HG02759 (cell line): ENCODE measurements around the gene PKP1.

ENCODE experiments used
- ATAC-seq: cut with Tn5 transposase; IDR thresholded peaks from one replicate; pipeline ENCODE4 v1.9.1; 2021; ENCODE audit warnings: mild to moderate bottlenecking, moderate library complexity; ENCODE audit not compliant: unreplicated experiment

PKP1 gene

DNA sequence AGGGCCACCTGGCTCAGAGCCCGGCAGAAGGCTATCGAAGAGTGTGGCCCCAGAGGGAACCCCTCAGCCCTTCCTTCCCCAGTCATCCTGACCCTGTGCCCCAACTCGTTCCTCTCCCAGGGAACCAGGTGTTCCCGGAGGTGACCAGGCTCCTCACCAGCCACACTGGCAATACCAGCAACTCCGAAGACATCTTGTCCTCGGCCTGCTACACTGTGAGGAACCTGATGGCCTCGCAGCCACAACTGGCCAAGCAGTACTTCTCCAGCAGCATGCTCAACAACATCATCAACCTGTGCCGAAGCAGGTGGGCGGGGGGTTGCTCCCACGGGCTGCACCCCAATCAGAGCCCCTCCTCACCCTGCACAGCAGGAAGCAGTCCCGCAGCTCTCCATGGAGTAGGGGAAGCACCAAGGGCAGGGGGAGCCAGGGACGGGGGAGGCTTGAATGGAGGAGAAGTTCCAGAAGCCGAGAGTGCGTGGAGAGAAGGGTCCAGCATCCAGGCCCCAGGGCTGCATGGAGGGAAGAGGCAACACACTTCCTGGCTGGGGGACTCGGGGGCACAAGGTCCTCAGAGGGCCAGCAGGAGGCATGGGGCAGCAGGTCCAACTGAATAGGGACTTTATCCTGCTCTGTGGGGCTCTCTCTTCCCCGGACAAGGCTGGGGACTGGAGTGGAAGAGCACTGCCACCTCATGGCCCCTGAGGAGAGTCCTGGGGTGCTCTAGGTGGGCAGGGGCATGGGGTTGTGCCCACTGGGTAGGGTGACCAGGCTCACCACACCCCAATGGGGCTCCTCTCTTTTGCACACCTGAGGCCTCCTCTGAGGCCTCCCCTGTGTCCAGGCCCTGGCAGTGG lies 41.7 kb downstream of the PKP1 start:
- ATAC-seq, result no peak

DNA sequence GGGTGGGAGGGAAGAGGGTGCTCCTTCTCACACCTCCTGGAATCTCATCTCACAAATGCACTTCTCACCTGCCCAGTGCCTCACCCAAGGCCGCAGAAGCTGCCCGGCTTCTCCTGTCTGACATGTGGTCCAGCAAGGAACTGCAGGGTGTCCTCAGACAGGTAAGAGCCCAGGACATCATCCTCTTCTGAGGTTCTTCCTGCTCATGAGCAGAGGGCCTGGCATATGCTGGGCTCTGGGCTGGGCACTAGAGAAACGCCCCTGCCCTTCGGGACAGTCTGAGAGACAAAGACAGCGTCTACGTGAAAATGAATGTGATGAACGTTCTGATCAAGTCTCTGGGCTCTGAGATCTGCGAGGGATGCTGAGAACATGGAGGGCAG lies 42.4 kb downstream of the PKP1 start:
- no peak for ATAC-seq

DNA sequence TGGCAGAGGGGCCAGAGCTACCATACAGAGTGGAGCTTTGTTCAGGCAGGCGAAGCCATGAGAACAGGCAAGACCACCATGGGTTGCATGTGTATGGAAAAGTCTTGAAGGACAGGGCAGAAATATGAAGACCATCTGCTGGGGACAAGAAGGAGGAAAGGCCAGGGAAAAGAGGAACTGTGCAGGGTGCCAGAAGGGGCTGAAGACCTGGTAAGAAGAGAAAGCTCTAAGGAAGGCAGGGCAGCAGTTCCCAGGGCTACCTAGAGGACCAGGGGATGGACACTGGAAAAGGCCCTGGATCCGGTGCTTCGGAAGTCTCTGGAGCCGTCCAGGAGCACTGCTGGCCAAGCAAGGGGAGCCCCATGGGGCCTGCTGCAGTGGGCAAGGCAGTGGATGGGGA lies 43.4 kb downstream of the PKP1 start:
- no peak for ATAC-seq

DNA sequence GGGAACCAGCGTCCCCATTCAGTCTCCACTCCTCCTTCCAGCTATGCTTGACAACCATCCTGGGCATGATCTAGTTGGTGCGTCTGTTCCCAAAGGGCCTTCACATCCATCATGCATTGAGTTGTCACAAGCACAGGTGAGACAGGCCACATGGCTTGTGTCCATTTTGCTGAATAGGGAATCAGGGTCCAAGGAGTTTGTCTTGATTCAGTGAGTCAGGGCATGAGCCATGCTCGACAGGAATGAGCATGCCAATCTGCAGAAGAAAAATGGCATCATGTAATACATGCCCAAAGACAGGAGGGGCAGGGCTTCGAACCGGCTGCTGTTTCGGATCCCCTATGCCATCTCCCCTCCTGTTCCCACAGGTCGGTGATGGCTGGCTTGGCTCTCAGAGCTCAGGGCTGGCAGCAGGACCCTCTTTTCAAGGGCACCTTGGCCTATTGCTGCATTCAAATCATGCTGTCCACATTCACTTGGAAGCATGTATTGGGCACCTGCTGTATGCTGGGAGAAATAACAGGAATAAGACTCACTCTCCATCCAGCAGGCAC lies 44.5 kb downstream of the PKP1 start:
- ATAC-seq, result no peak

DNA sequence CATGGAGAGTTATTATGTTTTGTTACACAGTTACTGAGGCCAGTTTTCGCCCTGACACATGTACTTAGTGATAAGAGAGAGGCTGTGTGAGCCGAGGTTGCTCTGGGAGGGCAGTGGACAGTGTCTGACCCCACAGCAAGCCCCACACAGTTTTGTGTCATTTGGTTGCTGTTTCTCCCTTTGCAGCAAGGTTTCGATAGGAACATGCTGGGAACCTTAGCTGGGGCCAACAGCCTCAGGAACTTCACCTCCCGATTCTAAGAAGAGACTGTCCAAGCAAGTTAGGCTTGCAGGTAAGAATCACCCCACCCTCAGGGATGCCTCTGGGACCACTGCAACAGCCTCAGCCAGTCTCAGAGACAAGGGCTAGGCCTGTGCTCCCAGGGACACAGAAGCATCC lies 45.3 kb downstream of the PKP1 start:
- no peak for ATAC-seq

DNA sequence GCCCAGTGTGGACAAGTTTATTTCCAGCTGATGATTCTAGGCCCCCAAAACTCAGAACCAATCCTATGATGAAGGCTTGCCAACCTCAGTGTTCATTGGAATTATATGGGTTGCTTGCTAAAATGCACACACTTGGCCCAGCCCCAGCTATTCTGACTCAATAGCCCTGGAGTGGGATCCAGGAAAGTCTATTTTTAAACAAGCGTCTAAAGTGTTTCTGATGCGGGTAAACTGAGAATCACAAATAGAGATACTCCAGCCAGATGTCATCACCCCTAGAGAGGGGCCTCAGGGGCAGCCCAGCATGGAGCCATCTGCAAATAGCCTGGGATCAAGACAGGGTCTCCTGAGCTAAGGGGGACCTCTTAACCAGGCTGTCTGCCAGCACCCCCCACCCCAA lies 46.0 kb downstream of the PKP1 start:
- ATAC-seq, result no peak

DNA sequence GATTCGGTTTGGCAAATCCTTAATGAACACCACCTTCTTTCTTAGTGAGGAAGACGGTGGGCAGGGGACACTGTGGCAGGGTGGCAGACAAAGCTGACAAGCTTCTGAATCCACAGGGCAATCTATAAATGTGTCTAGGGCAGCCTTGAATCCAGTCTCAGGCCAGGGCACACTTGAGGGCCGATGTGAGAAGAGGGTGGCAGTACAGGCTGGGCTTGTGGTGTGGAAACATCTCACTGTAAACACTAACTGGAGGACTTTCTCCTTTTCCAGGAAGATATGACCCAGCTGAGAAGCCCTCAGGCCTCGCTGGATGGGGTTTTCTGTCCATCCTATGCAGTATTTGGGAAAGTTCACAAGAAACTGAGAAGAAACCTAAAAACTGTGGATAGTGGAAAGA lies 46.5 kb downstream of the PKP1 start:
- ATAC-seq, result no peak

DNA sequence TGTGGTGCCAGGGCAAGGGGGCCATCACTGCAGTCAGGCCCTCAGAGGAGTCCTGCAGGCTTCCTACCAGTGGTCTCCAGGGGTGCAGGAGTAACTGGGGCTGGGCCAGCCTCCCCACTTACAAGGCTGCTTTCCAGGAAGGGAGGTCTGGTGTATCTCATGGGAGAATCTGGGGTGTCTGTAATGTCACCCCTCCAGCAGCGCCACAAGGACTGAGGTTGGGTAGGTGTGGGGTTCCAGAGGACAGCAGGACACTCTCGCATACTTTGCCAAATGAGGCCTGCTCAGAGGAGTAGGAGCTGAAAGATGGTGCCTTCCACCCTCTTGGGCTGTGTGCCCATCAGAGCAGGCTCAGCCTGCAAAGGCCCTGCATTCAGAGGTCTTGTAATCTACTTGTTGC lies 47.2 kb downstream of the PKP1 start:
- ATAC-seq, result no peak

DNA sequence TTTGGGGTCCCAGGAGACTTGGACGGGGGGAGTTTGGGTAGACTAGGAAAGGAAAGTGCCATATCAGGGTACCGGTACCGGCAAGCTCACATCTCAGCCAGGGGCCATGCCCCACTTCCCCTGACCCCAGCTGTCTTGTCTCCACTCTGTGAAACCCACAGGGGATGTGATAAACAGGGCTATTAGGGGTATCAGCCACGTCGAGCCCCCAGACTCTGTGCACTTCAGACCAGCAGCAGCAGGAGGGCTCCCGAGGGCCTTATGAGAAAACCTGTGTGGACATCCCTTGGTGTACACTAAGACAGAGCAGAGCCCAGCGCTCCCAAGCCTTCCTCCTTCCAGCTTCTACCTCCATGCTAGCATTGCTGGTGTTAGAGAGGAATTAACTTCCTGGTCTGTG lies 47.9 kb downstream of the PKP1 start:
- no peak for ATAC-seq

DNA sequence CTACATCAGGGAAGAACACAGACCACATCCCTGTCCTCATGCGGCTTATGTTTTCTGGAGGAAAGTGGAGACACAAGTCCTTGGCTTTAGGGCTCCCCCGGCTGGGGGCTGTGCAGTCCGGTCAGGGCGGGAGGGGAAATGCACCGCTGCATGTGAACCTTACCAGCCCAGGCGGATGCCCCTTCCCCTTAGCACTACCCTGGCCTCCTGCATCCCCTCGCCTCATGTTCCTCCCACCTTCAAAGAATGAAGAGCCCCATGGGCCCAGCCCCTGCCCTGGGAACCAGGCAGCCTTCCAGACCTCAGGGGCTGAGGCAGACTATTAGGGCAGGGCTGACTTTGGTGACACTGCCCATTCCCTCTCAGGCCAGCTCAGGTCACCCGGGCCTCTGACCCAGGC lies 48.7 kb downstream of the PKP1 start:
- no peak for ATAC-seq

DNA sequence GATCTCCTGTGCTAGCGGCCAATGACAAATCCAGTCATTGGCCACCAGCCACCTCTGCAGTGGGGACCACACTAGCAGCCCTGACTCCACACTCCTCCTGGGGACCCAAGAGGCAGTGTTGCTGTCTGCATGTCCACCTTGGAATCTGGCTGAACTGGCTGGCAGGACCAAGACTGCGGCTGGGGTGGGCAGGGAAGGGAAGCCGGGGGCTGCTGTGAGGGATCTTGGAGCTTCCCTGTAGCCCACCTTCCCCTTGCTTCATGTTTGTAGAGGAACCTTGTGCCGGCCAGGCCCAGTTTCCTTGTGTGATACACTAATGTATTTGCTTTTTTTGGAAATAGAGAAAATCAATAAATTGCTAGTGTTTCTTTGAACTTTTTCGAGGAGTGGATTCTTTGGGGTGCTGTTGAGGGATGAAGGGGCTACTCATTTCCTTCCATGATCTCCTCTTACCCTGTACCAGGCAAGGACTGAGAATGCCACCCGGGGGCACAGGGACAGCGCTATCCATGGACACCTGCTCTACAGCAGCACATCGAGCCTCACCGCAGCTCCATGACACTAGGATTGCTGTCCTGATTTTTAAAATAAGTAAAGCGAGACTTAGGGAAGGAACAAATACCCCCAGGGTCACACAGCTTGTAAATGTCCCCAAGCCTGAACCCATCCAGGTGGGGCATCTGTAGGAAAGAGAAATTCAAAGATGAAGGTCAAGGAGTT lies 49.5 kb downstream of the PKP1 start:
- no peak for ATAC-seq

DNA sequence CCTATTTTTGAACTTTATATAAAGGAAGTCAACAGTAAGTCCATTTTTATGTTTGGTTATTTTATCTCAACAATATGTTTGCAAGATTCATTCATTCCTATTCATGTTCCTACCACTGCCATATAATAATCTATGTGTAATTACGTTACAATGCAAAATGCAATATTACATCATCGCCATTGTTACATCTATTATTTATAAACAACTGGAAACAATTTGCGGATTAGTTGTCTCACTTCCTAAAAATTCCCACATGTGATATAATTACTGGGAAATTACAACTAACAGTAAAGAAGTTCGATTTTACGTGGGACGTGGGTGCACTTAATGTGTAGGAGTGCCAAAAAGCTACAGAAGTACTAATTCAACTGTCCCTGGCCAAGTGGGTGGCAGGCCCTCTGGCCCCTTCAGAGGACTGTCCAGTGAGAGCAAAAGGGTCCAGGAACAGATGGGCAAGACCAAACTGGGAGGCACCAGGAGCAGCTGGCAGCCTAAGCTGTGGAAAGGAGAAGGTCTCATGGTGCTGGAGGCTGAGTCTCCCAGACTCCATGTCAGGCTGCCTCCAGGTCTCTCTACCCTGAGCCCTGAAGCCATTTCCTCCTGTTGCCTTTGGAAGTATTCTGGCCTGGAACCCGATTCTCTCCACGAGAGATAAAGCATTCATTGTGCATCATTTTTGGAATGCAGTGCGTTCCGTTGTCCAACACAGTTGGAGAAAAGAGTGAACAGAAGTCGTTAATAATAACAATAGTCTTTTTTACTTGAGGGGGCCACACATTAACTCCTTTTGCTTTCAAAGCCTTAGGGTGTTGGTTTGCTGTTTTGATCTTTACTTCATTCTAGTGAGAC lies 51.2 kb downstream of the PKP1 start:
- ATAC-seq, result no peak

DNA sequence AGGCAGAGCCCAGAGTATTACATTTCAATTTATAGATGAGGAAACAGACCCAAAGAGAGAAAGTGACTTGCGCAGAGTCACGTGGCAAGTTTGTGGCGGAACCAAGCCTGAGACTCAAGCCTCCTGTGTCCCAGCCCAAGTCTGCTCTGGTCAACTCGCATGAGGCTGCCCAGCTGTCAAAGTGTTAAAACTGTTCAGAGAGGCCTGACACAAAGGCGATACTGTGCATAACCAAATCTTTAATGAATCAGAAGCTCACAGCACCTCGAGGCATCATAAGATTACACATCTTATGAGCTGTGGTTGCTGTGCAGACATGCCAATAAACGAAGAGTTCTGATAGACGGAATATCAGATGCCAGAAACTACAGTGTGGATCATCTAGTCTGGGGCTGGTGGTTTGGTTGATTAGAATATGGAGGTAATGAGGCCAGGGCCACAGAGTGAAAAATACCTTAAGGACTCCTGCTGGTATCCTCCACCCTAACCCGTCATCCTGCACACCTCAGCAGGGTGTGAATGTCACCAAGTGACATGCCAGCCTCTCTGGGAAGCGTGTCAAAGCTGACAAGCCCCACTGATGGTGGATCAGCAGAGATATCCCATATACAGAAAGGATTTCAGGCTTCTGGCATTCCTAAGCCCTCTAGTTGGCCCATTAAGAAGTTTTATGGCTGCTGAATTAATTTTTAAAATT lies 52.0 kb downstream of the PKP1 start:
- no peak for ATAC-seq

DNA sequence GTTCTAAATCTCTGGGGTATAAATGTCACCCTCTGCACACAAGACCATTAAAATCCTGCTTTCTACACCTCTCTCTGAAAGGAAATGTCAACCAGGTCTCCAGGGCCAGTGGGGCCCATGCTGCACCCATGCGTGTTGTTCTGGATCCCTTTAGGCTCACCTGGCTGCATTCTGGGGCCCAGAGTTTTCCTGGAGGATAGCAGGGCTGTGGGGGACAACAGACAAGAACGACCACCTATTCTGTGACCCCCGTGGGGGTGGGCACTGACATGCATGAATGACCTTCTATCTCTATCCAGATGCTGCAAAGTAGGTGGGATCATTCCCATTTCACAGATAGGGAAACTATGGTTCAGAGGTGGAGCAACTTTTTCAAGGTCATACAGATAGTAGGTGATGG lies 52.6 kb downstream of the PKP1 start:
- ATAC-seq, result no peak

DNA sequence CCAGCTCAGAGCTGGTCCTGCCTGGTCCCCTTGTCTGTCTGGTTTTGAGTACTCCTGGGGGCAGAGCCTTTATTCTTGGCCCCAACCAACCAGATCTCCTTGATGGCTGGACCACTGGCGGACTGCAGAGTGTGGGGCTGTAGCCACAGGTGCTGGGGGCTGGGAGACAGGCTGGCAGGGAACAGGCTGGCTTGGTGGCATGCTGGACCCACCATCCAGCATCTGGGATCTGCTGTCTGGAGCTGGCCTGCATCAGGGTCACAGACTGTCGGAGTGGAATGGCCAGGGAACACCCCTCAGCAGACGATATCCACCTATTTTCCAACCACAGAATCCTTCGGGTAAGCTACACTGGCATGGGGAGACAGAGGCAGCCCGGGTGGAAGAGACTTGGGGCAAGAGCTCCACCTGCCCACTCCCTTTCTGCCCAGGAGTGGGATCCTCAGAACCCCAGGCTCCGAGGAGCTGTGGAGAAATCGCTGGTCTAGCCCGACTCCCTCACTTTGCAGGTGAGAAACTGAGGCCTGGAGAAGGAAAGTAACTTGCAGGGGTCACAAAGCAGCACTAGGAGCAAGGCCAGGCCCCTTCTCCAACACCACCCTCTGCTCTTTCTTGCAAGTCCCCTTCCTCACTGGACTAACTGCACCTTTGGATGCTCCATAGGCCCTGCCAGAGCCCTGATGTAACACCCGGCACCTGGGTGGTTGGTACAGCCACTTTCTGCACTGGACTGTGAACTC lies 53.6 kb downstream of the PKP1 start:
- no peak for ATAC-seq

DNA sequence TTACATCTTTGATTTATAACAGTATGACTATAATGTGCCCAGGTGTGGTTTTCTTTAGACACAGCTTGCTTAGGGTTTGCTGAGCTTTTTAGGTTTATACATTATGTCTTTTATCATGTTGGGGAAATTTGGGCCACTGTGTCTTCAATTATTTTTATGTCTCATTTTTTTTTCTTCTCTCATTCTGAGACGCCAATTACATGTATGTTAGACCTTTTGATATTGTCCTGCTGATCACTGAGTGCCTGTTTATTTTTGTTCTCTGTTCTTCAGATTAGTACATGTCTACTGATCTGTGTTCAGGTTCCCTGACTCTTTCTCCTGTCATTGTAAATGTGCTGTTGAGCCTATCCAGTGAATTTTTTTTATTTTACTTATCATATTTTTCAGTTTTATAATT lies 58.1 kb downstream of the PKP1 start:
- ATAC-seq, result no peak

DNA sequence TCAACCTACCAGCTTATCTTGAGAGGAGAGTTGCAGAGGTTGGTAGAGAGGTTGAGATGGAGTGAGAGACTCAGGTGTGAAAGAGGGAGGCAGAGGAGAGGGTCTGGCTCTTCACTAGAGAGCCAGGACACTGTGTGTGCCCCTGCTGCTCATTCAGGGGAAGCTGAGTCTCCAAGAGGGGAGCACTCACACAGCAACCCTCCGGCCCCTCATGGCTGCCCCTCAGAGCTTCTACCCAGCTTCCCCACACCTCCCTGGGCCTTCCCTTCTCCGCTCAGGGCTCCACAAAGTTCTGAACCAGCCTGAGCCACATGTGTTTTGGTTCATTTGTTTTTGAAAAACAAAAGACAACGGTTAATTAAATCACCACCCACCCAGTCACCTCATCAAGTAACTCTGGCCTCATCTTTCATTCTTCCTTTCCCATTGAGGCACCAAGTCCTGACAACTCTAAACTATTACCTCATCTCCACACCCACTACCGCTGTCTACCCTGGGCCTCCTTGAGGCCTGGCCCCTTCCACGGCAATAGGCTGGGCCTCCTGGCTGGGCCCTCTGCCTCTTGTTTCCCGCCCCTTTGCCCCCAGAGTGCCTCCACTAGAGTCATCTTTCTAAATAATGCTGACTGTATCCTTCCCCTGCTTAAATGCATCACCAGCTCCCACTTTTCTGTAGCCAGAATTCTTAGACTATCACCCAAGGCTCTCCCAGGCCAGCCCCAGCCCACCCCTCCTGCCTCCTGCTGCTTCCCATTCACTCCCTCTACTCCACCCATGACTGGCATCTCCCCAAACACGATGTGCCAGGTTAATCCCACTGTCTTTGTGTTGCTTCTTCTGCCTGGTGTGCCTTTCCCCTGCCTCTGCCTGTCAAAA lies 61.1 kb downstream of the PKP1 start:
- no peak for ATAC-seq

DNA sequence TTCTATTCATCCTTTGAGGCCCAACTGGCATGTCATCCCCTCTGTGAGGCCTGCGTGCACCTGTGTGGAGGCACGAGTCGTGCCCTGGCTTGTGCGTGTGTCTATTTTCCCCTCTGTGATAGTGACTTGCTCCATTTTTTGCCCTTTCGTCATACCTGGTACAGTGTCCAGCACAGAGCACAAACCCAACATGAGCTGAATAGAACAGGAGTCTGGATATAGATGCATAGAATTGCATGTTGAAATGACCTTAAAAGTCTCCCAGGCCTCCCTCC lies 61.7 kb downstream of the PKP1 start:
- no peak for ATAC-seq

DNA sequence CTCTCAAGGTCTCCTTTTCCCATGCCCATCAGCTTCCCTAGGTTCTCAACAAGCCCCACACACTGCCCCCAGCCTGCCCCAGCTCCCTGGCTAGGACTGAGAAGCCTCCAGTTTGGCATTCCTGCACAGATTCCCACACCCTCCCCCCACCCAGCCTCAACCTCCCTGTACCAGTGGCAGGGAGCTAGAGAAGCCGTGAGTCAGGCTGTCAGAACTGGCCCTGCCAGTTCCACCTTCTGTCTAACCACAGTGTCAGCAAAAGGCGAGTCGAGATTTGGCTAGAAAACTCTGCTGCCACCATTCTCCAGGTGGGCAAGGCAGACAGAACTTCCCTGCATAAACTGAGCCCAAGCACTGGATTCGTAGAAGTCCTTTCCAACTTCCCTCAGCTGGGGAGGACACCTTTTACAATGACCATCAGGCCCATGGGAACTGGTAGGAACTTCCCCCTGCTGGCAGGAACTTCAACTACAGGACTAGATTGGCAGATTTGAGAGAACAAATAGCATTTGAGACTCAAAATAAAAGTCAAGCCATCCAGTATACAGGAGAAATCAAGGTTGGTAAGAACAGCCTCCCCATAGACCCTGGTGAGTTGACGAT lies 63.1 kb downstream of the PKP1 start:
- no peak for ATAC-seq
